Activated CD8-positive, alpha-beta memory T cell treated with anti-CD3 and anti-CD28 coated beads for 4 hours (primary cell): ENCODE data around the gene MRPL36.
"Not testable (repeated sequence)": the region's sequence is repeated elsewhere in the genome, so short reads cannot be mapped to it uniquely, and the experiment has no call there.

Source experiments
- DNase-seq, 2 donors: peaks; one replicate each; pipeline ENCODE4 v3.0.0-alpha.2; 2020; ENCODE audit warnings: low read depth in 2 of 2

Gene MRPL36

DNA sequence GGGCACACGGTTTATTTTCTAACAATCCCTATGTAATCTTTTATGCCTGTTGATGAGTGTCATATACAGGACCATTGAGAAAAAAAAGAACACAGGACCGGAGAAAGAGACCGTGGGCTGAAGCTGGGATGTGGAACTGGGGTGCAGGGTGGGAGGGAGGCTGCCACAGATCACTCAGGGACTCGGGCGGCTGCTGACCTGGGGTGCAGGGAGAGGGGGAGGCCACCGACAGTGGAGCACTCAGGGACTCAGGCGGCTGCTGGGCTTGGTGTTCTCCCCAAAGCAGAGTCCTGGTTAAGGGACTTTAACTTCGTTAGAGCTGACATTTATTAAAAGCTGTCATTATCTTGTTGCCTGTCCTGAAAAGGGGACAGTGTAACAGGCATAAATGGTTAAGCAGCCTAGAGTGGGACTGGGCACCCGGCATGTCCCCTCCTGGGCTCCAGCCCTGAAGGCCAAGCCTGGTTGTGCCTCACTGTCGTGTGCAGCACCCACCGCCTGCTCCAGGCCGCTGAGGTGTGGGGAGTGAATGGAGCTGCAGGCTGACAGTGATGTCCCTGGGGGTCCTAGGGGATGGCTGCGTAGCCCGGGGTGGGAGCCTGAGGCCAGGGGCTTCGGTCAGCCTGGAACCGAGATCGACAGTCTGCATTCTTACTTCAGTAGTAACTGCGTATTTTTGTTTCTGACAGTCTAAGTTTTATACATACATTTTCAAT, 15.6 kb upstream of the MRPL36 start:
- no peak for DNase-seq

- no peak for DNase-seq
Measured at GRCh38 chr5:1814183-1815020, 14.8 kb upstream of the MRPL36 start.

- no peak for DNase-seq
Measured at GRCh38 chr5:1810581-1811101, 11.0 kb upstream of the MRPL36 start.

- DNase-seq, result no peak
Measured at GRCh38 chr5:1809416-1810035, 9.9 kb upstream of the MRPL36 start.

GRCh38 chr5:1808439-1808838, 8.8 kb upstream of the MRPL36 start:
- no peak for DNase-seq

GRCh38 chr5:1807451-1808185, 8.0 kb upstream of the MRPL36 start:
- no peak for DNase-seq

- no peak for DNase-seq
Measured at GRCh38 chr5:1806974-1807373, 7.3 kb upstream of the MRPL36 start.

DNA sequence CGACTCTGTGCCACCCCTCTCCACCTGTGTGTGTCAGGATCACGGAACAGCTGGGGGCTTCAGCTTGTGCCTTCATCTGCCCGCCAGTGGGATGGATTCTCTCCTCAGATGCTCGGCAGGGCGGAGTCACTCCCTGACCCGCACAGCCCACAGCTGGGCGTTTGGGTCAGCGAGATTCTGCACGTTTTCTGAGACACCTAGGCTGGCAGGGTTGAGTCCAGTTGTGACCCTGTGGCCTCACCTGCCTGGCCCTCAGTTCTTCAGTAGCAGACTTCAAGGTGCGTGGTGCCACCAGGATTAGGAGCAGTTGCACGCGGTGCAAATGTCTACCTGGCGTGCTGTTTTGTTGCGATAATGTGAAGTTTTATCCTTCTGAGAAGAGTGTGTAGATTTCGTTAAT, 6.6 kb upstream of the MRPL36 start:
- no peak for DNase-seq

DNA sequence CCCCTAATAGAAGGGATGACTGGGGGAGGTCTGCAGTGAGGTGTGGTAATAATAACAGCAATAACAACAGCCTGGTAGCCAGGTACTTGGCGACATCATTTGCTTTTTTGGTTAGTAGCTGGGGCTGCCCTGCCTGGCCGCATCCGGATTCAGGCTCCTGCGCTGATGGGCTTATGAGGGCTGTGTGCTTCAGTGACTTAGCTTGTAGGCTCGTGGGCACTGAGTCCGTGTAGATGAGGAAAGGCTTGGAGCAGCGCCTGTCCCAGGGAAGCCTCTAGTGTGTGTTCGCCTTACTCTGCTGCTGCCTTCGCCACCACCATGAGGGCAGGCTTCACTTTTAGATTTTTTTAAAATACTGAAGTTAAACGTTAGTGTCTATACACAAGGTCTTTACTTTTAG, 6.1 kb upstream of the MRPL36 start:
- no peak for DNase-seq

GRCh38 chr5:1805326-1805725, 5.7 kb upstream of the MRPL36 start:
- DNase-seq, result no peak

DNA sequence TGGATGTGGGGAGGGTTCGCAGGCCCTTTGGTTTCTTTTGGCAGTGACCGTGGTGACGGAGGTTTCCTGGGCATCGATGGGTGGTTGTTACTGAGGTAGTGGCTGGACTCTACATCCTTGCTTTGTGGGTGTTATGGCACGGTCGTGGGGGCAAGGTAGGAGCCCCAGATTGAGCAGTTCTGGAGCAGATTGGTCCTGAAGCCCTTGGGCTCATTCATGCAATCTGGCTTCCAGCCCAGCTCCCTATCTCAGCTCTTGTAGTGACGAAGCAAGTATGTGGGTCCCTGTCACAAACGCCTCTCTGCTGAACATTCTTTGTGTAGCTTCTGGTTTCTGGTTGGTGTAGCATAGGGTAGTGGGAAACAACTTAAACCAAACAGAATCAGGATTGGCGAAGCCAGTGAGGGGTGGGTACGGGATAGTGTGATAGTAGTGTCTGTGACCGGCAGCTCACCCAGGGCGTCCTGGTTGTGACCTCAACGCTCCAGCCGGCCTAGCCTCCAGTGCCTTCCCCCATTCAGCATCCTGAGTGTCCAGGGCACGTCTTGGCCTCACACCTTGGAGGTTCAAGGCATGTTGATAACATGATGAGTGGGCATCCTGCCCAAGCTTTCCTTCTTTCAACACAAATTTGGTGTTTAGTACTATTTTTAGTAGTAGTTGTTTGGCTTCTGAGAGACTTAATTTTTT, 4.5 kb upstream of the MRPL36 start:
- no peak for DNase-seq

- no peak for DNase-seq
Measured at GRCh38 chr5:1803192-1803591, 3.6 kb upstream of the MRPL36 start.

- DNase-seq, result no peak
Measured at GRCh38 chr5:1801967-1802295, 2.3 kb upstream of the MRPL36 start.

GRCh38 chr5:1801222-1801966, 1.8 kb upstream of the MRPL36 start, which contains the start of gene NDUFS6:
Gene NDUFS6 (plus strand): TSS chr5:1801407. CDS start chr5:1801418, 11 bp downstream.
- peak; percentile 59 to 71 for DNase-seq

DNA sequence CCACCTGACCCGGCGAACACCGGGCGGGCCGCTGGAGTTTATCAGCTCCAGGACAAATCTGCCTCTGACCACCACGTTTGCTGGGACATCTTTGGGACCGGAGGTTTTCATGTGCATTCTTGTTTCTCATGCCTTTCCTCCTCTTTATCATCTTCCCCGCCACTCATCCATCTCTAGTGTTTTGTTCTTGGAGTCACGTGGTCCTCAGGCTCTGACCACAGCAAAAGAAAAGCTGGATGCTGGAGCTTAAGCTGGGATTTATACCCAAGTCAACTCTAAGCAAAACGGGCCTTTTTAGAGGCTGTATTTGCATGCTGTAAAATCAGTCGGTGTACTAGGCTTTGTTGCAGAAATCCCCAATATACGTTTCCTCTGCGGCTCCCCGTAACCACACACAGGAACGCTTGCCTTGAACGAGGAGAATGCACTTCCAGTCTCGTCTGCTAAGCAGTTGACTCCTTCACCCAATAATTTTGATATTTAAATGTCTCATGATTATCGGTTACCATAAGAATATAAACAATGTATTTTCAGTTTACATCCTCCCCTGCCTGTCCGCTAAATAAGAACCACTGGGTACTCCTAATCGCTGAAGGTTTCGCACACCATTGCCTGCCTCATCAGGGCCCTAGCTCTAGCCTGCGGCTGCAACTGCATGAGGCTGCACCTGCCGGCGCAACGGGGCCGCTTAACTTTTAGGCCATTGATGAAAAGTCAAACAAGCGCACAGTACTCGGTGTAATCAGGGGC, 1.0 kb upstream of the MRPL36 start:
- DNase-seq, result no peak

DNA sequence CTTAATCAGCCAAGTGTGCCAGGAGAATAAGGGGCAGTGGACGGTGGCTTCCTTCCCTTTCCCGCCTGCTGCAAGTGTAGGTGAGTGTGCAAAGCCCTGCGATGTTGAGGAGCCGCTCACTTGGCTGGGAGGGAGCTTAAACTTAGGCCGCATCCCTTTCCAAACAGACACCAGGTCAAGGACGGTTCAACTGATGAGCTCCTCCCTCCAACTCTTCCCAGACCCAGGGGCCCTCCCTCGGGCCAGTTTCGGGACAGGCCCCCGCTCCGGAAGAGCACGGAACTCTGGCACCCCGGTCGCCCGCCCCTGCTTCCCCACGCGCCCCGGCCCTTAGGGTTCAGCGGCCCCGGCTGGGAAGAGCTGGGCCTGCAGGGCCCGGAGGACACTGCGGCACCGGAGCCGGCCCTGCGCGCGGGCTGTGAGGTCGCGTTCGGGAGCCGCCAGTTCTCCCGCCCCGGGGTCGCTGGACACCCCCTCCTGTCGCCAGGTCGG, 481 bp downstream of the MRPL36 start:
- DNase-seq, result no peak

DNA sequence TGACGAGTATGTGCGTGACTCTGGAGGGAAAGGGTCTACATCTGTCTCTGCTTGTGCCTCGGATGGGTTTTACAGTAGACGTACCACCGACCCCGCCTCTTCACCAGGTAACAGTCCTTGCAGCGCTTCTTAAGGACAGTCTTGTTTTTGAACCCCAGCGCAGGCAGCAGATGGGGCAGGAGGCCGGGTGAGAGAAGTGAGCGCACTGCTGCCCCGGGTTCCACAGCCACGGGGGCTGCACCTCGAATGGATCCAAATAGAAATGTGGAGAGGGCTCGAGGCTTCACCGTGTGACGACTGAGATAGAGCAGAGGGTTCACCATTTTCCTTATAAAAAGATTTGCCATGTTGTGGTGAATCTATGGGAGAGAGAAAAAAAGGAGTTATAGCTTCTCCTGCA, 1.0 kb downstream of the MRPL36 start:
- DNase-seq, result not testable (repeated sequence)

- DNase-seq, result no peak
Measured at GRCh38 chr5:1797855-1798254, 1.8 kb downstream of the MRPL36 start.

GRCh38 chr5:1797103-1797800, 2.4 kb downstream of the MRPL36 start:
- DNase-seq, result no peak
